HG03135 (cell line): ENCODE measurements around the gene ANXA4.
A peak's percentile ranks its signal among the peaks of the same experiment; 100 is the strongest.
"Not testable (repeated sequence)": the region's sequence is repeated elsewhere in the genome, so short reads cannot be mapped to it uniquely, and the experiment has no call there.

Experiments used
- ATAC-seq: cut with Tn5 transposase; IDR thresholded peaks from one replicate; pipeline ENCODE4 v1.9.1; 2021; ENCODE audit warnings: mild to moderate bottlenecking, moderate library complexity; ENCODE audit not compliant: unreplicated experiment

Gene ANXA4

DNA sequence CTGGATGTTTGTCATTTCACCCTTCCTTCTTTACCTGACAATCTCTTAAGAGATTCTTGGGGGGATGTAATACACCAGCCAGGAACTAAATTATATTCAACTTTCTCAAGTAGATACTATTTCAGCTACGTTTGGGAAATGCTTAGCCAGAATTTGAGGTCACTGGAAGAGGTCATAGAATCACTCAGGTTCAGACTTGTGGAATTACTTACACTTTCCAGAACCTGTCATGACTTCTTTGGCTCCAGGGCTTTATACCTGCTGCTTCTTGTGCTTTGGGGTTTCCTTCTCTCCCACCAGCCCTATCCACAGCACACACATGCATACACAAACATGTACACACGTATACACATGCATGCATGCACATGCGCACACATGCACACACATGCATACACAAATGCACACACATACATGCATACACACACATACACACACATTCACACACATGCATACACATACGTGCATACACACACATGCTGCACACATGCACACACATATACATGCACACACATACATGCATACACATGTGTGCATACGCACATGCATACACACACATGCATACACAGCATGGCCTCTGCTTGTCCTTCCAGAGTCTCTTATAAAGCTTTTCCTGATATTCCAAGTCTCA, 23.5 kb upstream of the ANXA4 start:
- no peak for ATAC-seq

DNA sequence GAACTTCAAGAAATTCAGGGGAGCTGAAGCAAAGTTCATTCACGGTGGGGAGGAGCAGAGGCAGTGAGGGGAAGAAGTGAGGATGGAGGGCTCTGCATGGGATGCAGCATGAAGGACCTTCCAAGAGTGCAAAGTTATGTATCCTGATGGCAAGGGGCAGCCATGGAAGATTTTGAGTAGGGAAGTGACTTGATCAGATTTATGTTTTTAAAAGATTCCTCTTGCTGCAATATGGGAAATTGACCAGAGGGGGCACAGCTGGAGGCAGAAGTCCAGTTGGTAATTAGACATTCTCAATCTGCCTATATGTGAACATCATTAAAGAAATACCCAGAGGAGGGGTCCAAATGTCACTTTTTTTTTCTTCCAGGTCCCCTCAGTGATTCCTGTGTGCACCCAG, 21.5 kb upstream of the ANXA4 start:
- no peak for ATAC-seq

DNA sequence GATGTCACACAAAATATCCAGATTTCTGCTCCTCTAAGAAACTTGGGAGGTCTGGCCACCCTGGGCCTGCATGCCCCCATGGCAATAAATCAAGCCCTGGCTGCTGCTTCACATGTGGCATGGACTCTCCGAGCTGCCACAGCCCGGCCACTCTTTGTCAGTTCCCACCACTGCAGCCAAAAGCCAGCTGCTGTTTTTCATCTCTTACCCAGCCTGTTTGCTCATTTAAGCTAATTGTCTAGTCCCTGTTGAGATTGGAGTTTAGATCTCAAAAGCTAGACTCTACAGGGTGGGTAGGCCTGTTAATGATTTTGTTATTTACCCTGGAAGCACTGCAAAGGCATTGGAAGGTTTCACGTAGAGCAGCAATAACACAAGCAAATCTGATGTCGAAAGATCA, 20.9 kb upstream of the ANXA4 start:
- ATAC-seq, result no peak

DNA sequence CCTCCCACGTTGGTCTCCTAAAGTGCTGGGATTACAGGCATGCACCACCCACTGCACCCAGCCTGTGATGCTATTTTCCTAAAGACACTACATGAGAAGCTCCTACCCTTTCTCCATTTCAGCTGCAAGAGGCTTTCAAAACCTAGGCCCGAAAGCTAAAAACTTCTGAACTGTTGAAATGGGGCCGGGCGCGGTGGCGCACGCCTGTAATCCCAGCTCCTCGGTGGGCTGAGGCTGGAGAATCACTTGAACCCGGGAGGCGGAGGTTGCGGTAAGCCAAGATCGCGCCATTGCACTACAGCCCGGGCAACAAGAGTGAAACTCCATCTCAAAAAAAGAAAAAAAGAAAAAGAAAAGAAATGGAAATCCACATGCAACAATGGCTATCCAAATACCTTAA, 18.1 kb upstream of the ANXA4 start:
- no peak for ATAC-seq

DNA sequence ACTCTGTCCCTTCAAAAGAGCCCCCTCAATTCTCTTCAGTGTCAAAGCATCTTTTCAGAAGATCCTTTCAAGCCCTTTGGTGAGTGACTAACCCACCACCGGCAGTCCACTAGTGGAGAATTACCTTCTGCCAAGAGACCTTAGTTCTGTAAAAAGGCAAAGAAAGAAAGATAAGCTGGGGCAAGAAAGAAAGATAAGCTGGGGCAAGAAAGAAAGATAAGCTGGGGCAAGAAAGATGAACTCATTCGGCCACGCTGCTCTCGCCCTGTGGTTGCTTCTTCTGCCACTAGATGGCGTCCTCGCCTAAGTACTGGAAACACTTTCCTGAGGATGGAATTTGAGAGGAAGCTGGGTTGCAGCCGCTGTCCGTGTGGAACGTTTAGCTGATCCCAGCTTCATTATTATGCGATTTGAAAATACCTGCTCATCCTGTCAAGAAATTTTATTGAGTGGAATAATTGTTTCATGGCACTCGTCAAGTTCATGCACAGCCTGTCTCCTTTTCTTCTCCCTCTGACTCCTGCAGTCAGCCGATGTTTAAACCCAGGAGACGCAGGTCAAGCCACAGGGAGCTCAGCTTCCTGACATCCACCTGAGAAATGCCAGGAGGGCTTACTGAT, 17.3 kb upstream of the ANXA4 start:
- no peak for ATAC-seq

DNA sequence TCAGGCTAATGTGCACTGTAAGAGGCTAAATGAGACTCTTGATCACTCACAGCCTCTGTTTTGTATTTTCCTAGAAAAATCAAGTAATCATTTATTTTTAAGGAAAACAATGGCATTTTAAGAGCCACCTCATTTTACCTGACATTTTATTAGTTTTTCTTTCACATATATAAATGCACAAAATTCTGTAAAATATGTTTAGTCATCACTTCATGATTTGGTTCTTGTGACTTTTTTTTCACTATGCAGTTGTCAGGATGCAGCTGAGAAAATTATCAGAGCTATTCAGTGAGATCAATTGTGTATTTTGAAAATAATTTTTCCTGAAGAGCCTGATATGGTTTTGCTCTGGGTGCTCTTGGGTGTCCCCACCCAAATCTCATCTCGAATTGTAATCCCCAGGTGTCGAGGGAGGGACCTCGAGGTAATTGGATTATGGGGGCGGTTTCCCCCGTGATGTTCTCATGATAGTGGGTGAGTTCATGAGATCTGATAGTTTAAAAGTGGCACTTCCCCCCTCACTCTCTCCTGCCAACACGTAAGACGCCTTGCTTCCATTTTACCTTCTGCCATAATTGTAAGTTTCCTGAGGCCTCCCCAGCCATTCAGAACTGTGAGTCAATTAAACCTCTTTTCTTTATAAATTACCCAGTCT, 16.1 kb upstream of the ANXA4 start:
- ATAC-seq, result no peak

DNA sequence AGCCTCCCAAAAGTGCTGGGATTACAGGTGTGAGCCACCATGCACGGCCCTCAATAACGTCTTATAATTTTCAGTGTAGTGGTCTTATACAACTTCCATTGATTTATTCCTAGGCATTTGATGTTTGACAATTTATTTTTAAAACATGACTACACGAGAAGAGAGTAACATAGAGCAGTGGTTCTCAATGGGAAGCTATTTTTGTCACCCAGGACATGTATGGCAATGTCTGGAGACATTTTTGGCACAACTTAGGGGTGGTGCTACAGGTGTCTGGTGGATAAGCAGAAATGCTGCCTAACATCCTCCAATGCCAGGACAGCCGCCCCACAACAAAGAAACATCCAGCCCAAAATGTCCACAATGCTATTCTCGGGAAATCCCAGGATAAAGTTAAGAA, 12.7 kb upstream of the ANXA4 start:
- ATAC-seq, result no peak

DNA sequence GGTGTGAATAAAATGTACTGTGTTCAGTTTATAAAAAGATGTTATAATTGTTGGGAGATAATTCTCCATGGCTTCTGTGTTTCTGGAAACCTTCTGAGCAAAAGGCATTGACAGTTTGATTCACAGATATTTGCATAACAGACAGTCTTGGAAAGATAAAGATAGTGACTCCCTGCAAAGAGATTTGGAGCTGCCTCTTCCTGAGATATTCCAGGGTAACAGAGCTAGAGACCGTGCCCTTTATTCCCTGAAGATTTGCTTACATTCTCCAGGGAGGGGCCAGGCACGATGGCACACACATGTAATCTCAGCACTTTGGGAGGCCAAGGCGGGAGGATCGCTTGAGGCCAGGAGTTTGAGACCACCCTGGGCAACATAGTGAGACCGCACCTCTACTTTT, 12.2 kb upstream of the ANXA4 start:
- ATAC-seq, result no peak

DNA sequence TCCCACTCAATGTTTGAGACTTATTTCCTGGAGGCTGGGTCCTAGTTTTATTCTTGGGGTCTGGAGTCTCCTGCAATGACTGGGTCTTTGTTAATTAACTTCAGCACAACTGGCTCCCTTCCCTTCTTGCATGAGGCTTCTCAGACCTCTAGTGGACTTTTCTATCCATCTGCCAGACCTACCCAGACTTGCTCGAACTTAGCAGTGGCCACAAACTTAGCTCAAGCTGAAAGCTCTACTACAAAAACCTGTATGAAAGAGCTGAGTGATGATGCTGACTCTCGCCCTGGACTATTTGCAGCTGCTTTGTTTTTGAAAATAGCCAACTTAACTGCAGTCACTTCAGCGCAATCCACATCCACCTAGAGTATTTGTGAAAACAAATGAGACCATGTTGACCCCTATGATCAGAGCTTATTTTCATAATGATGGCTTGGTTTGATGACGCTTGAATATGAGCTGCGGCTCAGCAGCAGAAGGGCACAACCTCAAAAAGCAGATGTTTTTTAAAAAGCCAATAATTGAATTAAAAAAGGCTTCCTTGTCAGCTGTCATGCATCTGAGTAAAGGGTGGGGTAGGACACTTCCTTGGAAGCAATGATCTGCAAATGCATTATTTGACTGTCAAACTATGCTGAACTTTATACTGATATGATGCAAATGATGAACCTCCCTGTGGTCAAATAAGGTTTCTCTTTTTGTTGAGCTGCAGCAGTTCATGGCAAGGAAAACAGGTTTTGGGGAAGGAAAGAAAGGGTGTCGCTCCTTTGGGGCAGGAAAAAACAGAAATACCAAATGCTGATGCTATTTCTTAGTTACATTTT, 10.6 kb upstream of the ANXA4 start:
- ATAC-seq, result no peak

DNA sequence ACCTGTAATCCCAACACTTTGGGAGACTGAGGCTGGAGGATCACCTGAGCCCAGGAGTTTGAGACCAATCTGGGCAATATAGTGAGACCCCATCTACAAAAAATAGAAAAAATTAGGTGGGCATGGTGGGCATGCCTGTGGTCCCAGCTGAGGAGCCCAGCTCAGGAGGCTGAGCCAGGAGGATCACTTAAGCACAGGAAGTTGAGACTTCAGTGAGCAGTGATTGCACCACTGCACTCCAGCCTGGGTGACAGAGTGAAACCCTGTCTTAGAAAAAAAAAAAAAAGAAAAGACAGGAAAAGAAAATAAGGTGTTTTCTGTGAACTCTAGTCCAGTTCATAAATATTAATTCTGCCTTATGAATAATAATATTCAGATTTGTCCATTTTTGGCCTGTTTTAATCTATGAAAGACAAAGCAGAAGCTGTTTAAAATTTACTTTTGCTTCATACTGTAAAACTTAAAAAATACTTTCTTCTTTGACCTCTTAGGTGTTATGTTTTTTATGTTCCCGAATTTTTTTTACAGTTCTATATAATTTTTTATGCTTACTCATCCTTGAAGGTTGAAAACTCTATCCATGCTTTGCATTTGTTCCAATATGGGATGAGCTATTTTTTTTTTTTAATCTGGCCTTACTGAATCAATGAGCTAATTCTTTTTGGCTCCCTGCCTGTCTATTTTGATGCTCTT, 8.4 kb upstream of the ANXA4 start:
- ATAC-seq, result no peak

DNA sequence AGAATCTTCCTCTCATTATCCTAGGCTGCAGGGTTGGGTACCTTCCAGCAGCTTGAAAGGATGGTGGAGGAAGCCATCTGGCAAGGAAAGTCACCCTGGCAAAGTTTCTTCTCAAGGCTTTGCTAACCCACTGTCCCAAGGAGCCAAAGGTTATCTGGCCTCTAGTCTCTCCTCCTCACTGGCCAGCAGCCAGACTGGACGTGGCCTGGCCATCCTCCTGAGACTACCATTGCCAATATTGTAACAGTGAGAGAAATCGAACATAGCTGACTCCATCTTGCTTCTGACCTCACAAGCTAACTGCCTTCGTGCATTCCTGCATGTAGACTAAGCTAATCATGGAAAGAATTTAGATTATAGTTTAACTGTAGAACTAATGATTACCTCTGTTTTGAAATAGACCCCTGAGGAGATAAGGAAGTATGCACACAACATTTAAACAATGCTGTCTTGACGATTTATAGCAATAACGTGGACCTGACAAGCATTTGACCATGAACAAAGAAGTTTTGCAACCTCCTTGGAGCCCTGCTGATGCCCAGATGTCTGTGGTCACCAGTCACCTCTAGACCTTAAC, 7.8 kb upstream of the ANXA4 start:
- ATAC-seq, result no peak

DNA sequence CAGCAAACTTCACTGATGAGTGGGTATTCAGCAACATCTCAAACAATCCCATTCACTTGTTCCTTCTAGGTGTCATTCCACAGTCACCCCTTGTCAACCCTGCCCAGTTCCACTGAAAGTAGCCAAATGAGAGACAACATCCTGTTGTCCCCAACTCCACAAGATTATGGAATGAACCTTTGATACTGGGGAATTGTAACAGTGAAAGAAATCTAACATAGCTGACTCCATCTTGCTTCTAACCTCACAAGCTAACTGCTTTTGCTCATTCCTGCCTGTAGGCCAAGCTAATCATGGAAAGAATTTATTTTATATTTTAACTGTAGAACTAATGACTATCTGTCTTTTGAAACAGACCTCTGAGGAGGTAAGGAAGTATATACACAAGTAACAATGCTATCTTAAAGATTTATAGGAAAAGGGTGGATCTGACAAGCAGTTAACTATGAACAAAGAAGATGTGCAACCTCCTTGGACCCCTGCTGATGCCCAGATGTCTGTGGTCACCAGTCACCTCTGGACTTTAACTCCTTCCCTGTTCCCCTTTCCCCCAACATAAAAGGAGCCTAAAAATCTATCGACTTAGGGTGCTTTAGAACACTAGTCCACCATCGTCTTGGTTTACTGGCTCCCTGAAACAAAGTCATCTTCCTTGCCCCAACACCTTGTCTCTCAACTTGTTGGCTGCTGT, 6.9 kb upstream of the ANXA4 start:
- no peak for ATAC-seq

DNA sequence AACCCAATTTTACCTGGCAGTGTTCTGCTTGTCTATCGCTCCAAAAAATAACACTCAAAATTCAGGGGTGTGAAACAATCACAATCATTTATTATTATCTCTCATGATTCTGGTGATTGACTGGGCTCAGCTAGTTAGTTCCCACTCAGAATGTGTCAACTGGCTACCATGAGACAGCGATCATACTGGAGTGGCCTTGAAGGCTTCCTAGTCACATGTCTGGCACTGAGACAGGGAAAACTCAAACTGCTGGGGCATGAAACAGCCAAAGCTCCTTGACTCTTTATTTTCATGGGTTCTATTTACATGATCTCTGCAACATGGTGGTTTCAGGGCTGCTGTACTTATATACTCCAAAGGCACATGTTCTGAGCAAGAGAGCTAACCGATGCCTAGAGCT, 6.2 kb upstream of the ANXA4 start:
- no peak for ATAC-seq

DNA sequence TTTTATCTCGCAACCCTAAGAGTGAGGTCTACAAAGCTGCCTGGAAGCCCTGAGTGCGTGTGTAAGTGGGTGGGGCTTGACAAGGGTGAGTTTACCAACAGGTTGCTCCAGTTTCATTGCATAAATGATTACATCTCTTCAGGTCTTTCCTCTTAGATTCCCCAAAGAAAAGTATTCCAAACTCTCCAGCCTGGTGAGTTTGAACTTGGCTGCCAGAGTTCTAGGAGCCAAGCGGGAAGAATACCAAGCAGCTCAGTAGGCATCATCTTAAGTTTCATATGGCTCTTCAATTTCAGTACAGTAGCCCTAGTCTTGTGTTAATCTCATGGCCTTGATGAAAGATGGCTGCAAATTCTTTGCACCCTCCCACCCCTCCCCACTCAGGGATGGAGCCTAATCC, 3.8 kb upstream of the ANXA4 start:
- ATAC-seq, result not testable (repeated sequence)

DNA sequence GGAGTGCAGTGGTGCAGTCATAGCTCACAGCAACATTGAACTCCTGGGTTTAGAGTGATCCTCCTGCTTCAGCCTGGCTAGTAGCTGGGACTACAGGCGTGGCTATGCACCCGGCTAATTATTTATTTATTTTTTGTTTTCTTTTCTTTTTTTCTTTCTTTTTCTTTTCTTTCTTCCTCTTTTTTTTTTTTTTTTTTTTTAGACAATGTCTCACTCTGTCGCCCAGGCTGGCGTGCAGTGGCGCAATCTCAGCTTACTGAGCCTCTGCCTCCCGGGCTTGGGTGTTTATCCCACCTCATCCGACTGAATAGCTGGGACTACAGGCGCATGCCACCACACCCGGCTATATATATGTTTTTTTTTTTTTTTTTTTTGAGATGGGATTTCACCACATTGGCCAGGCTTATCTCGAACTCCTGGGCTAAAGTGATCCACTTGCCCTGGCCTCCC, 1.4 kb upstream of the ANXA4 start:
- ATAC-seq, result no peak

DNA sequence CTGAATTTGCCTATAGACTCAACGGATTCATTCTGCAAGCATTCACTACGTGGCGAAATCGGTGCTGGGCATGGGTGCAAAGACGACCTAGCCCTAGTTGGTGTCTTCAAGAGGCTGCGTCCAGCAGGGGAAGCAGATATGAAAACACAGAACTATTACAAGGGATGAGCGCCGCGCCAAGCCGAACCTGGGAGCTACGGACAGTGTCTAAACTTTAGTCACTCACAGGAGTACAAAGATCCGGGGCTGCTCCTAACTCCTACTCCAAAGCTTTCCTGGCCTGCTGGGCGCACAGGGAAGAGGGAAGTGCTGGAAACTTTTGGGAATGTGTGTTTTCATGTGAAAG, 732 bp upstream of the ANXA4 start:
- no peak for ATAC-seq

DNA sequence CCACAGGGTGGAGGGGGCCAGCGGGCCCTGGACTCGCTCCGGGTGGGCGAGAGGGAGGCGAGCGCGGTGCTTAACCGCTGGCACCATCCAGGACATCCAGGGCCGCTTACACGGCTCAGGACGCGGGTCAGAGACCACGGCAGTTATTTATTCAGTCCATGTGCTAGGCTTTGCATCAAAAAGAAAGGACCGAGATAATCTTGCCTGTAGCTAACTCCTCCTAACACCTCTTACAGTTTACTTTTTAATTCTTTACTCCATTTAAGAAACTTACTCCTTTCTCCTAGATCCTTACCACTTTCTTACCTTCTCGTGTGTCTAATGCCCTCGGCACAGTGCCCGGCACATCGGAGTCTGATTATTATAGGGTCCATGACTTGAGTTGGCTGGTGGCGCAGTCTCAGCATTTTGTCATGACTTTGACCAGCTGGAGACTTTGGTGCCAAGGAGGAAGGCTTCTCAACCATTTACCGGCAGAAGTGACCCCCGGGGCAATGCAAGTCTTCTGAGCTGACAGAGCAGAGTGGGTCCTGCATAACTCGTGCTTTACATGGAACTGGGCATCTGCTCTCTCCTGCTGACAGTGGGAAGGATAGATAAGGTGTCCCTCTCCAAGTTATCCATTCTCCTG, 503 bp downstream of the ANXA4 start:
- peak; percentile 21 for ATAC-seq

DNA sequence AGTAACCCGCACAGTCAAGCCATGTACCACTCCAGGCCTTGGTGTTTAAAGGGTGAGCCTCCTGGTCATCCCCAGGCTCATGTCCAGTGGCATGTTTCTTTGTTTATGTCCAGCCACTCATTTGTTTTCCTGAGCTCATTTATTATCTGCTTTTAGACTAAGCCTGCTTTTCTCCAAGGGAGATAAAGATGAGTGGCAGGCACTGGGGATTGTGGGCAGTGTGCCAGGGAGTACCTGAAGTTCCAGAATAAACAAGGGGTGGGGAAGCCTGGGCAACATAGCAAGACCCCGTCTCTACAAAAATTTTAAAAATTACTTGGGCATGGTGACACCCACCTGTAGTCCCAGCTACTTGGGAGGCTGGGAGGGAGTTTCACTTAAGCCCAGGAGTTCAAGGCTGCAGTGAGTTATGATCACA, 1.9 kb downstream of the ANXA4 start:
- no peak for ATAC-seq

DNA sequence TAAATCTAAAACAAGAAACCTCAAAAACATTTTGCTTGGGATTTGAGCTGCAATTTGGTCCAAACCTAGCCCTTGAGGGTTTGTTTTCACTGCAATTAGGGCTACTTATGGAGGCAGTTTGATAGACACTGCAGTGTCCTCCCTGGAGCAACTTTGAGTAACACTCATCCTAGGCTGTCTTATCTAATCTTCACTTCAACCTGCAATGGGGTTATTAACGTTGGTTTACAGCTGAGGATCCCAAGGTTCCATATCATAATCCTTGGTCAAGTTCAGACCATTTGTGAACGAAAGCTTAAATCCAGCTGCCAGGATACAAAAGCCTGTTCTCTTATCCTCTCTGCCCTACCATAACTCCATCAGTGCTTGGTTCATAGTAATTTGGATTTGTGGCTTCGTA, 2.5 kb downstream of the ANXA4 start:
- ATAC-seq, result no peak

DNA sequence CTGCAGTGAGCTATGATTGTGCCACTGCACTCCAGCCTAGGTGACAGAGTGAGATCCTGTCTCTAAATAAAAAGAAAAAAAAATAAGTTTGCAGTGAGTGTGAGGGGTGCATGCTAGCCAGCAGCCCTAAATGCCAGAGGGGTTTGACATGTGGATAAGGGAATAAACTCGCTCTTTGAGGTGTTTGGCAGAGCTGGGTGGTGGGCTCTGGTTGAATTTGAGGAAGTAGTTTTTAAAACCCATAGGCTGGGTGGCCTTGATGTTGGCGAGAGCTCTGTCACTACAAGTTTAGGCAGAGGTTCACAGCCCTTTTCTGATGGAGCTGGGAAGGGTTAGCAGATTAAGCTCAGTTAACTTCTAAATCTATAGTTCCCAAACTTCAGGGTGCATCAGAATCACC, 3.1 kb downstream of the ANXA4 start:
- no peak for ATAC-seq
